IPS-20b (cell line): ENCODE measurements around the gene MPO.

ENCODE experiments used
- H3K27ac ChIP-seq: one replicate; pipeline ENCODE4 v1.5.1; 2013; ENCODE audit warnings: low read length
- H3K27me3 ChIP-seq: 2 replicates; pipeline ENCODE4 v1.6.1; 2013; ENCODE audit warnings: mild to moderate bottlenecking, low read length, inconsistent platforms; ENCODE audit not compliant: insufficient read depth
- H3K36me3 ChIP-seq: 2 replicates; pipeline ENCODE4 v1.6.1; 2013; ENCODE audit warnings: low read depth, mild to moderate bottlenecking, inconsistent platforms, low read length, moderate library complexity; ENCODE audit not compliant: insufficient read depth
- H3K4me1 ChIP-seq: 2 replicates; pipeline ENCODE4 v1.6.1; 2013; ENCODE audit warnings: mild to moderate bottlenecking, control low read depth, inconsistent platforms, low read length, moderate library complexity; ENCODE audit not compliant: insufficient read depth
- H3K4me3 ChIP-seq: 2 replicates; pipeline ENCODE4 v1.5.1; 2013; ENCODE audit warnings: mild to moderate bottlenecking, low read length, inconsistent platforms
- H3K9ac ChIP-seq: 2 replicates; pipeline ENCODE4 v1.6.1; 2013; ENCODE audit warnings: low read depth, mild to moderate bottlenecking, inconsistent platforms, low read length, moderate library complexity
- H3K9me3 ChIP-seq: 2 replicates; pipeline ENCODE4 v1.6.1; 2013; ENCODE audit warnings: mild to moderate bottlenecking, low read depth, low read length, inconsistent platforms; ENCODE audit not compliant: insufficient read depth

The MPO gene

DNA sequence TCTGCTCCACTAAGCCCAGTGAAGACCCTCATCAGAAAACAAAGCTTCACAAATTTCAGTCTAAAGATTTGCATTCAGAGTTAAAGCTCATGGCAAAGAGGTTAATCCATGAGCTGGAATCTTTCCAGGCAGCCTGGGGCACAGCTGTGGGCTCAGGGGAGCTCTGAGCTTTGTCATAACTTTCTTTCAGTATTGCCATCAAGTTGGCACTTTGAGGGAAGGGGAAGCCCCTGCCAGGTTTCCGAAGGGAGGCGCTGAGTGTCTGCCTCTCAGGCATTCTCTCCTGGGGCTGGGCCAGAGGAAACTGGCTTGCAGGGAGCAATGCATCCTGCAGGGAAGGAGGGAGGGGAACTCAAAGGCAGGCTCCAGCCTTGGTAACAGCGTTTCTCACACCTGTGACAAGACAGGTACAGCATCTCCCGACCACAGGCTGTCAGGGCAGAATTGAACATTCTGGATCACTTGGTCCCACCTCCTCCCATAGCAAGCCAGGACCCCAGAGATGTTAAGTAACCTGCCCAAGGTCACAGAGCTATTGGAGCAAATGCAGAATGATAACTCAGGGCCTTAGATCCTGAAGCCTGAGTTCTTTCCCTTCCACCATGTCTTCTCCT, 38.5 kb downstream of the MPO start:
- Histone ChIP-seq H3K4me3 (no peak overlapping the region), H3K36me3 (no peaks in the 10 kb centered on the region), H3K27ac (no peak overlapping the region), H3K9ac (no peak overlapping the region), H3K4me1 (no peaks in the 10 kb centered on the region), H3K9me3 (no peaks in the 10 kb centered on the region), H3K27me3 (peaks cover 88% of the 10 kb centered on the region)

DNA sequence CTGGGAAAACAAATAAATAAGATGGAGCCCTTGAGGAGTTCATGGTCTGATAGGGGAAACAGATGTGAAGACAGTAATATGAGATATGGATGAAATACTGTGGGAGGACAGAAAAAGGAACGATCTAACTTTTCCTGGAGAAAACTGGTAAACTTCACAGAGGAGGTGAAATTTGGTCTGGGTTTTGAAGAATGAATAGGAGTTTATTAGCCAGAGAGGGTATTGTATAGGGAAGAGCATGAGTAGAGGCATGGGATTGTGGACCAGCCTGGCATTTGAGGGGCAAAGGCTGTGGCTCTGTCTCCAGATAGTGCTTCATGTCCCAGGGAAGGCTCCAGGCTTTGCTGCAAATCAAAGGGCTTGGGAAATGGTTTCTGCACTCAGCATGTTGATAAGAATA, 40.7 kb downstream of the MPO start:
- Histone ChIP-seq H3K4me3 (no peak overlapping the region), H3K9me3 (no peaks in the 10 kb centered on the region), H3K4me1 (no peaks in the 10 kb centered on the region), H3K27me3 (peaks cover 81% of the 10 kb centered on the region), H3K27ac (no peak overlapping the region), H3K36me3 (no peaks in the 10 kb centered on the region), H3K9ac (no peak overlapping the region)

DNA sequence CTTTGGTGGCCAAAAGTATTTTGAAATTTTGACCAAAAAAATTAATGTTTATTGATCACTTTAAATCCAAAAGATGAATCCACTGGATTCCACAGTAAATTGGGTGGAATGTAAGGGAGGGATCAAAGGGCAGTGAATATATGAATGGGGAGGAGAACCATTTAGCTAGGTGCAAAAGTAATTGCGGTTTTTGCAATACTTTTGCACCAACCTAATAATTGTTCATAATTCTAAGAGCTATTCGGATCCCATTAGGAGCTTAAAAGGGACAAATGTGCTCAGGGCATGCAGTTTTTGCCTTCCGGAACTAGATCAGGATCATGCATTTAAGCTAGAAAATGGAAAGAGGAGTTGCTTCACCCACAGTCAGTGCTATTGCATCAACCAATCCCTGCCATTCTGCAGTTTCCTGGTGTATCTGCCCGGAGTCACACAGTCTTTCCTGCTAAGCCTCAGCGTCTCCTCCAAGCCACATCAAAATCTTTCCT, 42.5 kb downstream of the MPO start, which contains the start of gene LPO:
LPO (plus strand) TSS at position 438 of the 488 bp plus-strand sequence. CDS start 4,396 bp downstream, outside the sequence.
- H3K36me3 ChIP-seq, result no peaks in the 10 kb centered on the region
- H3K27me3 ChIP-seq, result peaks cover 73% of the 10 kb centered on the region
- H3K9ac ChIP-seq, result no peak within 1 kb of the TSS

DNA sequence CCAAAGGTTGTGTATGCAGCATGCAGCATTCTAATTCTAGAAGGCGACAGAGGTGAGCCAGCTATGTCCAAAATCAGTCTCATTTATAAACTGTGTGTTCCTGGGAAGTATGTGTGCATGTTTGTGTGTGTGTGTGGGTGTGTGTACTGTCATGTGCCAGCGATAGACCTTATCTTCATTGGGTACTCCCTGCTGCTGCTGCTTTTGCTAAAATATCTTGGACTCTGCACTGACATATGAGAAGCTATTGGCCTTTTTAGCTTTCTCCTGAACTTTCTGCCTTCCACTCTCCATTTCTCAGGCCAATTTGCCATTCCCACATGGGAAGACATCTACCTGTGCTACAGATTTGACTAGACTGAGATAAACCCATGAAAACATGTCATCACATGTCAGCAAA, 44.3 kb downstream of the MPO start:
- Histone ChIP-seq H3K9ac (no peak overlapping the region), H3K4me3 (no peak overlapping the region), H3K27ac (no peak overlapping the region), H3K9me3 (no peaks in the 10 kb centered on the region), H3K36me3 (no peaks in the 10 kb centered on the region), H3K27me3 (peaks cover 73% of the 10 kb centered on the region), H3K4me1 (no peaks in the 10 kb centered on the region)

More for the DNA sequence above, 42.5 kb downstream of the MPO start, which contains the start of gene LPO:
- no peaks in the 10 kb centered on the region for H3K4me1 ChIP-seq
- no peak within 1 kb of the TSS for H3K4me3 ChIP-seq
- H3K27ac ChIP-seq, result no peak within 1 kb of the TSS
- H3K9me3 ChIP-seq, result no peaks in the 10 kb centered on the region

DNA sequence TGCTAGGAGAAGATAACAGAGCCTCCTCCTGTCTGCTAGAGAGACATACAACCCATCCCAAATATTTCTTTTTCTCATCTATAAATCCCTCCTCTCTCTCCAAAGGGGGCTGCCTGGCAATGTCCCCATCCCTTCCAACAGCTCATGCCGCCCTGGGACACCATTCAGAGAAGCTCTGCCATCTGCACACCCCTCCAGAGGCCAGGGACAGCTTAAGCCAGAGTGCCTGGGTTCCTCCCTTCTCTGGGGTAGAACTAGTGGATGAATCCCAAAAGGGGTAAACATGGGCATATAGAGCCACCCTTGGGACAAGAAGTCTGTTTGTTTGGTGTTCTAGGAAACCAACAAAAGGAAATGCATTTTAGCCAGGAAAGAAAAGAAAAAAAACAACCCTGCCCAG, 44.9 kb downstream of the MPO start:
- H3K4me1 ChIP-seq, result no peaks in the 10 kb centered on the region
- no peak overlapping the region for H3K27ac ChIP-seq
- H3K4me3 ChIP-seq, result no peak overlapping the region
- H3K9ac ChIP-seq, result no peak overlapping the region
- no peaks in the 10 kb centered on the region for H3K36me3 ChIP-seq
- H3K9me3 ChIP-seq, result no peaks in the 10 kb centered on the region
- H3K27me3 ChIP-seq, result peaks cover 75% of the 10 kb centered on the region

DNA sequence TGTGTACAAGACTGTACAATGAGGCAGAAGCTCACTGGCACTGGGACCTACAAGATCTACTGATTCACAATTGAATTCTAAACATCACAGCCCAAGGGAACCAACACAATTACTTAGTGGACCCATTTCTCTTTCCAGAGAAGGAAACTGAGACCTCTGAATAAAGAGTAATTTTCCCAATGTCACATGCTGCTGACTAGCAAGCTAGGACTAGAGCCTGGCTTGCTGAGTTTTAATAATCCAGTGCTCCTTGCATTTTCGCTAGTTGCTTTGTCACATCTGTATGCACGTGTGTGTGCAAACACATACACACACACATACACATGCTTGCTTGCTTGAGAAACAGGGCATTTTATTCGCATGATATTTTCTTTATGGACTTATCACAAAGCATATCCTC, 46.2 kb downstream of the MPO start:
- Histone ChIP-seq H3K27ac (no peak overlapping the region), H3K9me3 (no peaks in the 10 kb centered on the region), H3K27me3 (peaks cover 72% of the 10 kb centered on the region), H3K4me1 (no peaks in the 10 kb centered on the region; the same call in 1 of the 2 replicates), H3K9ac (no peak overlapping the region), H3K36me3 (no peaks in the 10 kb centered on the region), H3K4me3 (no peak overlapping the region)

DNA sequence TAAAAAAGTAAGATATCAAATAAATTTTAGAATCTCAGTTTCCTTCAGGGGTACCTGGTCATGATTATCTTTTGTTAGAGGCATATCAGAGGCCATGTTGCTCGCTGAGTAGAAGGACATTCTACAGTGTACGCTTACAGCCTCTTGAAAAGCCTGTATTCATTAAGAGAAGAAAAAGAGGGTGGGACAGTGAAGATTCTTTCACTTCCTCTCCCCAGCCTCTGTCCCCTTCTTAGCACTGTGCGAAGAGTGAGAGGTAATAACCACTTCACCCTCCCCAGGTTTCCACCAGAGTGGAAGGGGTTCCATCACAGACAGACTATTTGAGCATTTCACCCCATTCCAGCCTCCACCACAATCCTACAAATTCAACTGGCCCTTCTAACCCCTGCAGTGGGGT, 47.2 kb downstream of the MPO start:
- no peaks in the 10 kb centered on the region for H3K9me3 ChIP-seq
- no peaks in the 10 kb centered on the region for H3K36me3 ChIP-seq
- peaks cover 6% of the 10 kb centered on the region; the same call in 1 of the 2 replicates for H3K4me1 ChIP-seq
- no peak overlapping the region for H3K4me3 ChIP-seq
- no peak overlapping the region for H3K27ac ChIP-seq
- peaks cover 63% of the 10 kb centered on the region for H3K27me3 ChIP-seq
- H3K9ac ChIP-seq, result no peak overlapping the region

DNA sequence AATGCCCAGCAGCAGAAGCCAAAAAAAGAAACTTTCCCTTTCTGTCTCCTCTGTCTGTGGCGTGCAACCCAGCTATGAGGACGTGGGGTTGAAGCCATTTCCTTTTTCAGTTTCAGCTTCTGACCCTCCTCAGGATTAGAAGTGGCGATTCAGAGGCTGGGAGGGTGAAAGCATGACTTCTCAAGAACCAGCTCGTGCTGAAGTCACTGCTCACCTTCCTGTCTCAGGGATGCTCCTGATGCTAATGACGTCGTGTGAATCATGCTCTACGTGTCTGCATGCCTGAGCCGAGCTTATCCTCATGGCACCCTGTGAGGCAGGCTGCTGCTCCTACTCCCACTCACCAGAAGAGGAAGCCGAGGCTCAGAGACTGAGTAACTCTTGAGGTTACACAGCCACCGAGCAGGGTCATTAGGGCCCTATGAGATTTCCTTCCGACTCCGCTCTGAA, 48.0 kb downstream of the MPO start:
- Histone ChIP-seq H3K27me3 (peaks cover 61% of the 10 kb centered on the region), H3K9ac (no peak overlapping the region), H3K36me3 (no peaks in the 10 kb centered on the region), H3K4me3 (no peak overlapping the region), H3K27ac (no peak overlapping the region), H3K9me3 (no peaks in the 10 kb centered on the region), H3K4me1 (peaks cover 8% of the 10 kb centered on the region; the same call in 1 of the 2 replicates)

DNA sequence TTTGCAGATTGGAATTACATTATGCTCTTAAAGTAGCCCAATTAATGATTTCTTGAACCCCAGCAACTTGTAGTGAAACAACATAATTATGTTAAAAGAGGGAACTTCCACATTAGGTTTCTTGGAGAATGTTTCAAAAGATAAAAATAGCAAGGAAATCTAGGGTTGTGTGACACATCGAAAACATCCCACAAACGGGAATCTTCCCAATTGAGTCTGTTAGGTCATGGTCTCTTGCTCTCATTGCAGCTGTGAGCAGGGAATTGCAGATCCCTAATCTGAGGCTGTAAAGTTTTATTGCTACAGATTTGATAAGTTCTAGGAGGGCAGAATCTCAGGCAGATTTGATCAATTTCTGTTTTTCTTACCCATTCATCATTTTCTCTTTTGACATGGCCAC, 49.1 kb downstream of the MPO start:
- Histone ChIP-seq H3K9ac (no peak overlapping the region), H3K27me3 (peaks cover 66% of the 10 kb centered on the region), H3K36me3 (no peaks in the 10 kb centered on the region), H3K27ac (no peak overlapping the region), H3K4me1 (peaks cover 8% of the 10 kb centered on the region; the same call in 1 of the 2 replicates), H3K9me3 (no peaks in the 10 kb centered on the region), H3K4me3 (no peak overlapping the region)

DNA sequence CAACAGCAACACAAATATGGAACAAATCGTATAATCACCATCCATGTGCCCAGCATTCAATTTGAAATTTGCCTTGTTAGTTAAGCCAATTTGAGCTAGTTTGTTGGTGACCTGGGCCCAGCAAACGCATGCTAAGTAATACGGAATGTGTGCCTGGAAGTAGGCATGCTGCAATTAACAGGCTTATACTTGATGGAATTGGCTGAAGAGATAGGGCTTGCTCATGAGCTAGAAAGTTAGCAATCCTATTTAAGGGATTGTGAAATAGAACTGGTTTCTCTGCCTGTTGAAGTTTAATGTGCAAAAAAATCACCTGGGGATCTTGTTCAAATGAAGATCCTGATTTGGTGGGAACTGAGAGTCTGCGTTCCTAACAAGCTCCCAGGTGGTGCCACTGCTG, 50.9 kb downstream of the MPO start:
- H3K36me3 ChIP-seq, result no peaks in the 10 kb centered on the region

DNA sequence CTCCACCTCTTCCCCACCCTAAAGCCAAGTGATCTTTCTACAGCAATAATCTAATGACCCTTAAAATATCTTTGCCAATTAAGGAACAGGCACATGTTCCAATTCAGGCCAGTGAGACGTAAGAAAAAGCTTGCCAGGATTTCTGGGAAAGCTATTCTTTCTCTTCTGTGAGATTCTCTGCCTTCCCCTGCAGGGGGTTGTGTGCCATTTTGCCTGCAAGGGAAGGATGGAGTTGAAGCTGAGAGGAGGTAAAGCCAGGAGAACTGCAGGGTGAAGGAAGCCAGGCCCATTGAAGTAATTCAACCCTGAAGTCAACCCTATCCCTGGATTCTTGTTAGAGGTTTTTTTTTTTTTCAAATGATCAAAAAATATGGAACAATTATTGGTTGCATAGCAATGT, 51.4 kb downstream of the MPO start:
- Histone ChIP-seq H3K9me3 (no peaks in the 10 kb centered on the region), H3K27me3 (peaks cover 64% of the 10 kb centered on the region), H3K4me1 (peaks cover 8% of the 10 kb centered on the region; the same call in 1 of the 2 replicates), H3K36me3 (no peaks in the 10 kb centered on the region), H3K27ac (no peak overlapping the region), H3K4me3 (no peak overlapping the region), H3K9ac (no peak overlapping the region)

More for the DNA sequence above, 50.9 kb downstream of the MPO start:
- no peaks in the 10 kb centered on the region for H3K9me3 ChIP-seq
- no peak overlapping the region for H3K9ac ChIP-seq
- H3K4me1 ChIP-seq, result peaks cover 8% of the 10 kb centered on the region; the same call in 1 of the 2 replicates
- no peak overlapping the region for H3K4me3 ChIP-seq
- H3K27ac ChIP-seq, result no peak overlapping the region
- peaks cover 69% of the 10 kb centered on the region for H3K27me3 ChIP-seq

DNA sequence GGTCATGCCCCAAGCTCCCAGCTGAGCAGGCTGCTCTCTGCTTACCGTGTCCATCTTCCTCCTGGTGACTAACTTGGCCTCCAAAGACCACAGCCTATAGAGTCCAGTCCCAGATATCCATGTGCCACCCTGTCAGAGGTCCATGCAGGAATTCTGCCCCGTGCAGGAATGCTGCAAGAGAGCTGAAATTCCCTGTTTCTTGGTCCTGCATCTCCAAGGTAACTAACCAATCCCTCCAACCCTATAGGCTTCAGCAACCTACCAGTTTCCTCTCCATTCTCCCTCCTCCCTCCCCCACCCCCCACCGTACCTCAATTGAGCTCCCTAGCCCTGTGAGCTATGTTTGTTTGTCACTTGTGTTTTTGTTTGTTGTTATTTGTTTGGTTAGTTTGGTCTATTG, 52.1 kb downstream of the MPO start:
- H3K27me3 ChIP-seq, result peaks cover 62% of the 10 kb centered on the region
- H3K4me3 ChIP-seq, result no peak overlapping the region
- no peak overlapping the region for H3K27ac ChIP-seq
- no peaks in the 10 kb centered on the region for H3K36me3 ChIP-seq
- H3K9ac ChIP-seq, result no peak overlapping the region
- no peaks in the 10 kb centered on the region for H3K9me3 ChIP-seq
- peaks cover 8% of the 10 kb centered on the region; the same call in 1 of the 2 replicates for H3K4me1 ChIP-seq
